ENCODE results near the gene COL10A1. TPM values are rescaled to one million over a fixed set of nuclear protein-coding genes. Genes with fewer than 3 reads are reported as not detected.

COL10A1 gene
- total RNA-seq, 1 donor from 2014 or later, result not detected

DNA sequence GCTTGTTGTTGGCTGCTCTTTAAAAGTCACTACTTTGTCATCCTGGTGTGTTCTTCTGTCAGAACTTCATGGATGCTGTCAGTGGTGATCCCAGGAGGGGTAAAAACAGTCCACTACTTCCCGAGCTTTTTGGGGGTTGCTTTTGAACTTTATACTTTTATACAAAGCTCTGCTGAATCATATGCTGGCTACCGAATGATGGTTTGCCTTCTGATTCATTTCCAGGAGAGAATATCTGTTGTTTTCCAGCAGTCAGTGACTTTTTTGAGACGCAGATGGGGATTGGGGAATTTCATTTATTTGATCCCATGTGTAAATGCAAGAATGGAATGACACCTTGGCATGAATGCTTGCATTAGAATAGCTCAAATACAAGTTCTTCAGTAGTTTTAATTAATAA lies 32.7 kb upstream of the COL10A1 start:
- Mint-ChIP-seq H3K4me3 (ENCODE audit: unreplicated experiment) (no peak overlapping the region), H3K36me3 (ENCODE audit: low read depth, unreplicated experiment) (peaks cover 4% of the 10 kb centered on the region), H3K27ac (ENCODE audit: unreplicated experiment) (no peak overlapping the region), H3K9me3 (ENCODE audit: unreplicated experiment) (no peaks in the 10 kb centered on the region), H3K4me1 (ENCODE audit: low read depth, unreplicated experiment) (peaks cover 4% of the 10 kb centered on the region), H3K27me3 (ENCODE audit: low read depth, unreplicated experiment) (no peaks in the 10 kb centered on the region)
- no peaks in the 10 kb centered on the region for H3K9me3 ChIP-seq (ENCODE audit: insufficient read depth, low read depth, low read length)
- peak overlapping the region; percentile 3 for H2AFZ ChIP-seq (ENCODE audit: low read depth, low read length)
- H3K27ac ChIP-seq (ENCODE audit: low read depth, low read length), result peak overlapping the region; percentile 23
- H3K4me3 ChIP-seq (ENCODE audit: insufficient read depth, low read depth, low read length), result no peak overlapping the region
- H4K20me1 ChIP-seq (ENCODE audit: insufficient read depth, low read length), result no peaks in the 10 kb centered on the region
- FAIRE-seq (peak; percentile 67), DNase-seq (ENCODE audit: low read depth) (peak; percentile 64)
- H3K4me2 ChIP-seq (ENCODE audit: low read length), result peak overlapping the region; percentile 50
- H3K9ac ChIP-seq (ENCODE audit: low read length), result peak overlapping the region; percentile 25
- no peaks in the 10 kb centered on the region for H3K36me3 ChIP-seq (ENCODE audit: insufficient read depth, low read length)
- H3K4me1 ChIP-seq (ENCODE audit: insufficient read depth, low read length), result no peaks in the 10 kb centered on the region
- H3K79me2 ChIP-seq (ENCODE audit: insufficient read depth, low read length), result no peaks in the 10 kb centered on the region
- no peaks in the 10 kb centered on the region for H3K27me3 ChIP-seq (ENCODE audit: insufficient read depth, low read length)
- TF ChIP-seq, protein P1, sequence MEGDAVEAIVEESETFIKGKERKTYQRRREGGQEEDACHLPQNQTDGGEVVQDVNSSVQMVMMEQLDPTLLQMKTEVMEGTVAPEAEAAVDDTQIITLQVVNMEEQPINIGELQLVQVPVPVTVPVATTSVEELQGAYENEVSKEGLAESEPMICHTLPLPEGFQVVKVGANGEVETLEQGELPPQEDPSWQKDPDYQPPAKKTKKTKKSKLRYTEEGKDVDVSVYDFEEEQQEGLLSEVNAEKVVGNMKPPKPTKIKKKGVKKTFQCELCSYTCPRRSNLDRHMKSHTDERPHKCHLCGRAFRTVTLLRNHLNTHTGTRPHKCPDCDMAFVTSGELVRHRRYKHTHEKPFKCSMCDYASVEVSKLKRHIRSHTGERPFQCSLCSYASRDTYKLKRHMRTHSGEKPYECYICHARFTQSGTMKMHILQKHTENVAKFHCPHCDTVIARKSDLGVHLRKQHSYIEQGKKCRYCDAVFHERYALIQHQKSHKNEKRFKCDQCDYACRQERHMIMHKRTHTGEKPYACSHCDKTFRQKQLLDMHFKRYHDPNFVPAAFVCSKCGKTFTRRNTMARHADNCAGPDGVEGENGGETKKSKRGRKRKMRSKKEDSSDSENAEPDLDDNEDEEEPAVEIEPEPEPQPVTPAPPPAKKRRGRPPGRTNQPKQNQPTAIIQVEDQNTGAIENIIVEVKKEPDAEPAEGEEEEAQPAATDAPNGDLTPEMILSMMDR (IDR thresholded peaks at IDR 0.05; ENCODE audit: insufficient read depth, low read depth, low read length), result no peak
- no peak for TF ChIP-seq EZH2 (IDR thresholded peaks at IDR 0.05; ENCODE audit: insufficient read depth, low read length)

DNA sequence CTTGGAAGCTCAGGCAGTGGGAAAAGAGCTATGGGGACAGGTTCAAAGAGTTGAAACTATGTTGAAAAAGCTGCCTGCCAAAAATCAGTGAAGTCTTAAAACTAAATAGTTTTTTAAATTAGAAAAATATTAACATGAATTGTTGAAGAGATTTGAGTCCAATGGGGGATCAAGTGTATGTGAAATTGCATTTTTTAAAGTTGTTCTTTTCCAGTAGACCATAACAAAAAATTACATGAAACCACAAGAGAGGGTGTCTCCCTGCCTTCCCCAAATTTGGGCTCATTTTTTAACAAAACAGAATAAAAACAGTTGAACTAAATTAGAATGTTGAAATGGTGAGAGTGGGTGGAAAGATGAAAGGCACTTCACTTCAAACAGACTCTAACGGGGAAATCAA lies 31.5 kb upstream of the COL10A1 start:
- FAIRE-seq (no peak), DNase-seq (ENCODE audit: low read depth) (no peak)
- peaks cover 4% of the 10 kb centered on the region for H3K4me1 Mint-ChIP-seq (ENCODE audit: low read depth, unreplicated experiment)
- H3K27ac ChIP-seq (ENCODE audit: low read depth, low read length), result no peak overlapping the region
- H2AFZ ChIP-seq (ENCODE audit: low read depth, low read length), result no peak overlapping the region
- H3K36me3 ChIP-seq (ENCODE audit: insufficient read depth, low read length), result no peaks in the 10 kb centered on the region
- H3K9ac ChIP-seq (ENCODE audit: low read length), result no peak overlapping the region
- no peak for TF ChIP-seq EZH2 (IDR thresholded peaks at IDR 0.05; ENCODE audit: insufficient read depth, low read length)
- TF ChIP-seq, protein P1 (IDR thresholded peaks at IDR 0.05; ENCODE audit: insufficient read depth, low read depth, low read length), result no peak
- H3K4me1 ChIP-seq (ENCODE audit: insufficient read depth, low read length), result no peaks in the 10 kb centered on the region
- no peak overlapping the region for H3K4me3 ChIP-seq (ENCODE audit: insufficient read depth, low read depth, low read length)
- H3K9me3 Mint-ChIP-seq (ENCODE audit: unreplicated experiment), result no peaks in the 10 kb centered on the region
- H3K4me3 Mint-ChIP-seq (ENCODE audit: unreplicated experiment), result no peak overlapping the region
- no peak overlapping the region for H3K27ac Mint-ChIP-seq (ENCODE audit: unreplicated experiment)
- no peaks in the 10 kb centered on the region for H3K79me2 ChIP-seq (ENCODE audit: insufficient read depth, low read length)
- no peaks in the 10 kb centered on the region for H3K27me3 ChIP-seq (ENCODE audit: insufficient read depth, low read length)
- no peaks in the 10 kb centered on the region for H4K20me1 ChIP-seq (ENCODE audit: insufficient read depth, low read length)
- H3K9me3 ChIP-seq (ENCODE audit: insufficient read depth, low read depth, low read length), result no peaks in the 10 kb centered on the region
- H3K36me3 Mint-ChIP-seq (ENCODE audit: low read depth, unreplicated experiment), result peaks cover 4% of the 10 kb centered on the region
- H3K27me3 Mint-ChIP-seq (ENCODE audit: low read depth, unreplicated experiment), result no peaks in the 10 kb centered on the region
- no peak overlapping the region for H3K4me2 ChIP-seq (ENCODE audit: low read length)

DNA sequence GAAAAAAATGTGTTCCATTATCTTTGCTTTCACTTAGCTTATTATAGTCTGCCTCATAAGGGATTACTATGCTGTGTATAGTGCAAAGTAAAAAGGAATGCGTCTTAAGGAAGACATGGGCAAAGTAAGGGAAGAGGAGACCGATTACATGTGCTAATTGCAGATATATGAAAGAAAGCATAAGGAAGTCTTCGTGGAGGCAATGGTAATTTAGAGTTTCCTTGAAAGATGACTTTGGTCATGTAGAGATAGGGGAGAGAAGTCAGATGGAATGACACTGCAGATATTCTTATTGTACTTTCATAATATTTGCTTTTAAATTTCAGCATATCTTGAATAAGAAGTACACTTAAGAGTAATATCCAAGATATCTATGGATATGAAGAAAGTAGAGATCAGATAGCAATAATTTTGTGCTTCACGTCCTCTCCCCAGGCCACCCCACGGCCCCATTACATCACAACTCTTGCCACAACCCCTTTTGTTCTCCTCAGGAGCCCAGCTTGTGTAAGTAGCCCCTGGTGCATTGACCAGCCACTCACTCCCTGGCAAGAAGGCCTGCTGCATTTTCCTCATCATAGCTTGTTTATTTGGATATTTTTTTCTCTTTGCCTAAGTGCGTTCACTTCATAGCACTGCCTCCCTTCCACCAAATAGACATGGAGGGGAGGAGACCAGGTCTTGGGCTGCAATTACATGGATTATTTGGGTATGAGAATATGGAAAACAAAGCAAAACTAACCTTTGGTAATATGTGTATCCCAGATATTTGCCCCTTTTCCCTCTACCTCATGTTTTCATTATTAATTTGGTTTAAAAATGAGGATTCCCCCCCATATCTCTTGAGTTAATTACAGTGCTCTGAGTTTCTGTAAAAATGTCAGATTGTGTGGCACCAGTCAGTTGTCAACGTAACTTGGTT lies 30.7 kb upstream of the COL10A1 start:
- Mint-ChIP-seq H3K36me3 (ENCODE audit: low read depth, unreplicated experiment) (peaks cover 4% of the 10 kb centered on the region), H3K4me3 (ENCODE audit: unreplicated experiment) (no peak overlapping the region), H3K27ac (ENCODE audit: unreplicated experiment) (no peak overlapping the region), H3K9me3 (ENCODE audit: unreplicated experiment) (no peaks in the 10 kb centered on the region), H3K27me3 (ENCODE audit: low read depth, unreplicated experiment) (no peaks in the 10 kb centered on the region), H3K4me1 (ENCODE audit: low read depth, unreplicated experiment) (peaks cover 4% of the 10 kb centered on the region)
- Histone ChIP-seq H3K36me3 (ENCODE audit: insufficient read depth, low read length) (no peaks in the 10 kb centered on the region), H2AFZ (ENCODE audit: low read depth, low read length) (no peak overlapping the region), H3K4me1 (ENCODE audit: insufficient read depth, low read length) (no peaks in the 10 kb centered on the region), H3K4me3 (ENCODE audit: insufficient read depth, low read depth, low read length) (no peak overlapping the region), H3K79me2 (ENCODE audit: insufficient read depth, low read length) (no peaks in the 10 kb centered on the region), H3K27me3 (ENCODE audit: insufficient read depth, low read length) (no peaks in the 10 kb centered on the region), H3K9me3 (ENCODE audit: insufficient read depth, low read depth, low read length) (no peaks in the 10 kb centered on the region), H3K27ac (ENCODE audit: low read depth, low read length) (no peak overlapping the region), H3K4me2 (ENCODE audit: low read length) (no peak overlapping the region), H4K20me1 (ENCODE audit: insufficient read depth, low read length) (no peaks in the 10 kb centered on the region), H3K9ac (ENCODE audit: low read length) (no peak overlapping the region)
- DNase-seq (ENCODE audit: low read depth) (no peak), FAIRE-seq (no peak)
- TF ChIP-seq EZH2 (IDR thresholded peaks at IDR 0.05; ENCODE audit: insufficient read depth, low read length), result no peak
- TF ChIP-seq, protein P1 (IDR thresholded peaks at IDR 0.05; ENCODE audit: insufficient read depth, low read depth, low read length), result no peak

Measured in astrocyte (in vitro differentiated cells and primary cell).